Measurements from ENCODE around the gene PLEKHA7. TPM values are rescaled to one million over a fixed set of nuclear protein-coding genes. Genes with fewer than 3 reads are reported as not detected.

The PLEKHA7 gene
- total RNA-seq, 1 donor from 2014 or later: 37.5 TPM

- no peak for DNase-seq (ENCODE audit: low read depth)
- TF ChIP-seq CTCF (conservative IDR thresholded peaks at IDR 0.05; ENCODE audit: low read depth, low read length): no peak
- no peak overlapping the region for H3K4me3 ChIP-seq (ENCODE audit: low read depth, low read length)
Observed at GRCh38 chr11:16825968-16826367, 188.2 kb downstream of the PLEKHA7 start.

DNA sequence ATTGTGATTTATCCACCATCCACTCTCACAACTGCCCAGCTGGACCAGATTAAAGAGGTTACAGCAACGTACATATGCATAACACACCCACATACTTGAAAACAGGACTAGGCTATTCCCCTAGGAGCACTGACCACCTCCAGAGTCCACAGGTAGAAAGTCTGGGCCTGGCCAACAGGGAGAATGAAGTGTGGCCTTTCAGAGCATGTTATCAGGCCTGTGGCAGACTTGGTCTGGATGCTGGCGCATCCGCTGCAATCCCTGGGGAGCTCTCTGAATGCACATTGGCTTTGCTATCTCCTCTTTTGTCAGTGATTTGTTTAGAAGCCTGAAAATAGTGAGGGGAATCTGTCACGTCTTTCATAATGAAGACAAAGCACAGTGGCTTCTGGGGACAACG is 189.1 kb downstream of the PLEKHA7 start:
- no peak for DNase-seq (ENCODE audit: low read depth)
- TF ChIP-seq CTCF (conservative IDR thresholded peaks at IDR 0.05; ENCODE audit: low read depth, low read length): no peak

DNA sequence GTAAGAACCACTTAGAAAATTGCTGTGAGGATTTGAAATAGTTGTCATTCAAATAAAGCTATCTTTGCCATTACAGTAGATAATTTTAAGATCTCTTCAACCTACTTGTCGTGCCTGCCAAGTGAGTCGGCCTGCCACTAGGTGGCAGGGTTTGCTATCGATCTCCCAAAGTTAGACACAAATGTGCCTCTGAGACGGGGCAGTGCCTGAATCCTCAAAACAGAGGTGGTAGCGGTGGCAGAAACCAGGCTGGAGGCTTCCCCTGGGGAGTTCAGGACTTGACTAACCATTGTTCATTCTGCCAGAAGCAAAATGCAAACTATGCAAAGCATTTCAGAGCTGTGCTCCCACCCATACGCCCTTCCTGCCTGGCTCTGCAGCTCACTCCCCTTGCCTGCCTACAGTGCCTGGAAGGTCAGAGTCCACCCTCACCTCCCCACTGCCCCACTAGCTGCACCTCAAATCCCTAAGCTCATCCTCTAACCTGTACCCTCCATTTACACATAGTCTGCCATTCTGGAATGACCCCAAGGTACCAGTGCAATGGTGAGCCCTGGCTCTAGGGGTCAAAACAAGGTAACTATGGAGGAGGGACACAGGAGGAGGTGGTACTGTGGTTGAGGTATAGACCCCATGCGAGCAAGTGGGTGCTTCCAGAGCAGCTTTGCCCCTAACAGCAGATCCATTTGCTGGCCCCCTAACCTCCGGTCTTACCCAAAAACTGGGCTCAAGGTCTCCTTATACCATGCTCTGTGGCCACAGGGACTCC is 193.7 kb downstream of the PLEKHA7 start:
- no peak overlapping the region for H3K4me3 ChIP-seq (ENCODE audit: low read depth, low read length)
- peak; percentile 94 for TF ChIP-seq CTCF (conservative IDR thresholded peaks at IDR 0.05; ENCODE audit: low read depth, low read length)
- DNase-seq (ENCODE audit: low read depth): no peak

More for the DNA sequence above, 189.1 kb downstream of the PLEKHA7 start:
- no peak overlapping the region for H3K4me3 ChIP-seq (ENCODE audit: low read depth, low read length)

GRCh38 chr11:16818284-16818683 is 195.9 kb downstream of the PLEKHA7 start:
- TF ChIP-seq CTCF (conservative IDR thresholded peaks at IDR 0.05; ENCODE audit: low read depth, low read length): no peak
- no peak overlapping the region for H3K4me3 ChIP-seq (ENCODE audit: low read depth, low read length)
- no peak for DNase-seq (ENCODE audit: low read depth)

DNA sequence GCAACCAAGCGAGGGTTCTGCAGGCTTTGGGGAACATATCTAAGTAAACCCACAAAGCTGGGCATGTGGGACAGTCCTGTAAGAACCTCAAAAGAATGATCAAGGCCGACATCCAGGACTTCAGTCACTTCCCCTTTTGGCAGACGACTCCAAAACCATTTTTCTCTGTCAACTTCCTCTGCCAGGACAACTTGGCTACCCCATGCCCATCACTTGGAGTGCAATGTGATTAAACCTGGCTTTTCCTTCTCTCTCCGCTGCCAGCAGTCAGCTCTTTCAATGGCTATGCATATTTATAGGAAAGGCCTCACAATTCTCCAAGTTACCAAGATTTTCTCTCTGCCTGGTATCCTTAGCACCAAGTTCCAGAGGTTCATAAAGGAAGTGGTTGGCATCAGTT is 196.9 kb downstream of the PLEKHA7 start:
- no peak for TF ChIP-seq CTCF (conservative IDR thresholded peaks at IDR 0.05; ENCODE audit: low read depth, low read length)

DNA sequence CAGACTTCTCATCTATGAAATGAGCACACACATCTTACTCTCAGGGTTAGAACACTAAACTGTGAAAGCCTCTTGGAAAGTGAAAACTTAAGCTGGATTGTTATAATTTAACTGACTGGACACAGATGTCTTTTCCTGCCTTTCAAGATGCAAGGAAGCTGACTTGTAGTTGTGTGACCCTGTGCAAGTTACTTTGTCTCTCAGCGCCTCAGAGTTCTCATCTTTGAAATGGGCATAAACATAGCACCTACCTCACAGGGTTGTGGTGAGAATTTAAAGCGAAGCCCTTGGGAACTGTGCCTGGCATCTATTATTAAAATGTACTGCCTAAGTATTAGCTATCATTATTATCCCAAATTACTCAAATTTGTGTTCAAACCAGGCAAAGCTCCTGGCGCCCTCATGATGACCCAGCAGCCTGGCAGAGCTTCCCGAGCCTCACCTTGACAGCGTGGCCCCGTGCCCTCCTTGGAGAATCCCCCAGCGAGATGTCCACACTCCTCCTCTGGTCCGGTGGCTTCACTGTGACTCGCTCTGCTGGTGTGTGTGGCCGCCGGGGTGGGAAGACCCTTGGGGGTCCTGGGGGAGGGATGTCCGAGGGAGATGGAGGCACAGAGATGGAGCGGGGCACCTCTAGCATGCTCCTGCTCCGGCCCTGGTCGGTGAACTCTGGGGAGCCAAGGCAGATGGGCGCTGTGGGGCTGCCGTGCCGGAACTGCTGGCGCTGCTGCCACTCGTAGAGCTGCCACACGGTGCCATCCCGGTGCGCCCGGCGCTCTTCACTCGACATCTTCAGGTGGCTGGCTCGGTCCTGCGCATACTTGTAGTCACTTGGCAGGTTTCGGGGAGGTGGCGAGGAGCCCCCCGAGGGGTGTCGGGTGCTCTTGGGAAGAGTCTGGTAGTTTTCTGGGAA is 197.6 kb downstream of the PLEKHA7 start:
- DNase-seq (ENCODE audit: low read depth): no peak
- TF ChIP-seq CTCF (conservative IDR thresholded peaks at IDR 0.05; ENCODE audit: low read depth, low read length): no peak
- no peak overlapping the region for H3K4me3 ChIP-seq (ENCODE audit: low read depth, low read length)

More for the DNA sequence above, 196.9 kb downstream of the PLEKHA7 start:
- H3K4me3 ChIP-seq (ENCODE audit: low read depth, low read length): no peak overlapping the region
- DNase-seq (ENCODE audit: low read depth): no peak
